Stimulated activated CD8-positive, alpha-beta memory T cell treated with anti-CD3 and anti-CD28 coated beads, Interleukin-2, amount 100 ng/mL, for 1 hour (primary cell): ENCODE measurements around the gene UBAC2.
A peak's percentile ranks its signal among the peaks of the same experiment; 100 is the strongest.
"Not testable (repeated sequence)": the region's sequence is repeated elsewhere in the genome, so short reads cannot be mapped to it uniquely, and the experiment has no call there.

ENCODE experiments used
- DNase-seq, 2 donors: peaks; one replicate each; pipeline ENCODE4 v3.0.0-alpha.2; 2020; ENCODE audit warnings: low read depth in 2 of 2

The UBAC2 gene

GRCh38 chr13:99214731-99215130 is 14.1 kb downstream of the UBAC2 start:
- DNase-seq: no peak

- peak in 1 of 2 donors; percentile 29 for DNase-seq
These were observed 14.7 kb downstream of the UBAC2 start for GRCh38 chr13:99215184-99215830.

DNA sequence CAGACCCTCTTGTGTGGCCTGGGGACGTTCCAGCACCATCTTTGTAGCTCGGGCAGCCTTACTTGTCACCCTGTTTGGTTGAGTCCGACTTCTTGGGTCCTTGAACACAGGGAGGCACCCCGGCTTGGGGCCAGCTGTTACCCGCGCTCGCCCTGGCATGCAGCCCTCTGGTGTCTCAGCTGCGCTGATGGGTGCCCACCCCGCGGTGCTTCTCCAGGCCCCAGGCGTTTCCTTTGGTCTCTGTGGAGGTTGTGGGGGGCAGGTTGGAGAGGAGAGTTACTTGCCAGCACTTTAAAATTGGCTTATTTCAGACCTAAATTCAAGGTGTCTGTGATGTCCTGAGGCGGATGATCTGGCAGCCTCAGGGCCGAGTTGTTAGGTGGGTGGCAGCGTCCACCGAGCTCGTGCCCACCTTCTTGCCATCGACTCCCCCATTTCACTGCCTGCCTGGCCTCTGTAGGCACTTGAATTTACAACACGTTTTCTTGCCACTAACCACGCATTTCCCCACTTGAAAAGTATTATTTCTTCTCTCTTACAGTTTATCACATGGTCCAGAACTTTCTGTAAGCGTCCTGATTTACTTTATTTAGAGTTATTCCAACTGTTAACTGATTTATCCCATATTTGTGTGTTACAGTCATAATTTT is 16.9 kb downstream of the UBAC2 start:
- DNase-seq: no peak

DNA sequence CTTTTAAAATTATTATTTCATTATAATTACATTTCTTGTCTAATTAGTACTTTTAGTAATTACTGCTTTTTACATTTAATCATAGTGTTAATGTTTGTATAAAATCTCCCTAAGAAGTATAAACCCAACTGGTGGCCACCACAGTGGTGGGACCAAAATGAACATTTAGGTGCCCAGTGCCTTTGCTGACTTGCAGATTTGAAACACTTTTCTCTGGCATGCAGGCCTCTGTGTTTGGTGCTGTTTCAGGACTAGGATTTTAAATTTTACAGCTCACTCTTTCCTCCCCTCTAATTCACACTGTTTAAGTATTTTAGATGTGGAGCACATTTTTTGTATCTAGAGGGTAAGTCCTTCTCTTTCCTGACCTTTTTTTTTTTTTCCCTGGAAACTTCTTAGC is 17.5 kb downstream of the UBAC2 start:
- DNase-seq: no peak

DNA sequence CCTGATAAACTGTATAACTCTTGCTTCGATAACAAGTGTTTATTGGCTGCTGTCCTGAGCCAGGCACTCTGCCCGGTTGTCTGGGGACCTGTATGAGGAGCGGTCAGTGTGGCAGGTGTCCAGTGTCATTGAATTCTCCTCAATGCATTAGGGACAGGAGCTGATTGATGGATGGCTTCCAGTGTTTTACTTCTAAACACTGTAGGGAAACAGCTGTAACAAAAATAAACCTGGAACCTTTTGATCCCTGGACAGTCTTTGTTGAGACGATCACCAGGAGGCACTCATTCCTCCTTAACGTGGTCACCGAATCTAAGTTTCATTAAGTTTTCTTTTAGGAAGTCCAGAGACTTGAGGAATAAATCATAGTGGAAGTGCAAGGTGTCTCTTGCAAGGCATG is 17.9 kb downstream of the UBAC2 start:
- DNase-seq: no peak

GRCh38 chr13:99218969-99219368 is 18.3 kb downstream of the UBAC2 start:
- DNase-seq: peak in 1 of 2 donors; percentile 25

DNA sequence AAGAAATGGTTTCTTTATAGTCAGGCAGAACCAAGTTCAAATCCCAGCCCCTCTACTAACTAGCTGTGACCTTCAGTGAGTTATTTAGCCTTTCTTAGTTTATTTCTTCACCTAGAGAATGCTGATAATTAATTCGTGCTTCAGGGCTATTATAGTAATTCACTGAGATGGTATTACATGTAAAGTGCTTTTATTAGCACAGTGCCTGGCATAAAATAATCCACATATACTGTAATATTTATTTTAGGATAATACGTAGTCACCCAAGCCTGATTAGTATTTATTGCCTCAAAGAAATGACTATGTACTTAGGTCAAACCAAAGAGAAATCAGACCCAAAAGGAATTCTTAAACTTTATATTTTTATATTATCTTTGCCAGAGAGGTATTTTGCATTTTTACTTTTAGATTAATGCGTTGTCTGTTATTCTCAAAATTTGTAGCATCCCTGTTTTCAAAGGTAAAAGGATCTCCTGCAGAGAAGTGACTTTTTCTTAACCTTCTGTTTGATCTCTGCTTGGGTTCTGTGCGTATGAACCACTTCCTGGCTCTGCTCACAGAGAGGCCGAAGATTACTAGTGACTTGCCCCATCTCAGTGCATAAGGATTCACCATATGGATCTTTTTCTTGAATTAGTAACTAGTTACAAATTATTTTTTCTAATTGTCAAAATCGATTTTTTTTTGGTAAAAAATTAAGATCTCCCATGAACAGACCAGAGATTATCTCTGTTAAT is 19.7 kb downstream of the UBAC2 start:
- DNase-seq: no peak

- no peak for DNase-seq
These were observed 21.0 kb downstream of the UBAC2 start for GRCh38 chr13:99221567-99222239.

DNA sequence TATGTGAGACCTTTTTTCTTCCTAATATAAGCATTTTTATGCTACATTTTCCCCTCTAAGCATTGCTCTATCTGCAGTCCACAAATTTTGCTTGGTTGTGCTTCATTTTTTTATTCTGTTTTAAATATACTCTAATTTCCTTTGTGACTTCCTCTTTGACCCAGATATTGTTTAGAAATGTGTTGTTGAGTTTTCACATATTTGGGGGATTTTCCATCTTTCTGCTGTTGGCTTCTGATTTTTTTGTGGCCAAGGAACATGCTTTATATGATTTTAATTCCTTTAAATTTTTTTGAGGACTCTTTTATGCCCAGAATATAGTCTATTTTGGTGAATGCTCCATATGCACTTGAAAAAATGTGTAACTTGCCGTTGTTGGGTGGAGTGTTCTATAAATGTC is 22.9 kb downstream of the UBAC2 start:
- no peak for DNase-seq

DNA sequence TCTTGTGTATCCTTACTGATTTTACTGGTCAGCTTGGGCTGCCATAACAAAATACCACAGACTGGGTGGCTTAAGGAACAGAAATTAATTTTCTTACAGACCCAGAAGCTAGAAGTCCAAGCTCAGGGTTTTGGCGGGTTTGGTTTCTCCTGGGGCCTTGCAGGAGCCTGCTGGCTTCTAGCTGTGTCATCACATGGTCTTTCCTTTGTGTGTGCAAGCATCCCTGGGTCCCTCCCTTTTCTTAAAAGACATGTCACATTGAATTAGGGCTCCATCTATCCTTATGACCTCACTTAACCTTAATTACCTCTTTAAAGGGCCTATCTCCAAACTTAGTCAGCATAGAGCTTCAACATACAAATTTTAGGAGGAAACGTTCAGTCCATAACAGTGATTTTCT is 23.4 kb downstream of the UBAC2 start:
- no peak for DNase-seq

DNA sequence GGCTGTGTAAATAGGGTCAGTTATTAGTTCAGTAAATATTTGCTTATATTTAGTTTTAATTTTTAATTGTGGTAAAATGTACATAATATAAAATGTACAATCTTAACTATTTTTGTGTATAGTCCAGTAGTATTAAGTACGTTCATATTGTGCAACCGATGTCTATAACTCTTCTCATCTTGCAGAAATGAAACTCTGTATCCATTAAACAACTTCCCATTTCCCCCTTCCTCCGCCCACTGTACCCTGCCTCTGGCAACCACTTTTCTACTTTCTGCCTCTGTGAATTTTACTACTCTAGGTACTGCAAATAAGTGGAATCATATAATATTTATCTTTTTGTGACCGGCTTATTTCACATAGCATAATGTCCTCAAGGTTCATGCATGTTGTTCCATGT is 24.4 kb downstream of the UBAC2 start:
- DNase-seq: no peak

GRCh38 chr13:99226513-99226912 is 25.9 kb downstream of the UBAC2 start:
- no peak for DNase-seq

DNA sequence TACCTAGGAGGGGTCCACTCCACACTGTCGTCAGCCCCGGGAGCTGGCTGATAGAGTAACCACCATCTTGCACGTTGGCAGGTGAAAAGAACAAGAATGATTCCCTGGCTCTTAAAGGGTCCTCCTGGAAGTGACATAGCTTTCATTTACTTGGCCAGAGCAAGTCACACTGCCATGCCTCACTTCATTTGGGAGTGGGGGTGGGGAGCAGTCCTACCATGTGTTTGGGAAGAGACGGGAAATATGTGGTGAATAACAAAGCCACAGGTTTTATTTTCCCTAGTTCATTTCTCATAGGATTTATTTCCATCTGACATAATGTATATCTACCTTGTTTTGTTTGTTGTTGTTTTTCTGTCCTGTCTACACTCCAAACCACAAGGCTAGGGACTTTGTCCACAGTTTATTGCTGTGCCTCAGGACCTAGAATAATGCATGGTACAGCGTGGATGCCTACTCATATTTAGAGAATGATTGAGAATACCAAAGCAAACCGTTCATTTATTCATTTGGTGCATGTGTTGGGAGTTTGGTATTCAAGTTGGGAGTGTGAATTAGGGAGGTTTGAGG is 26.8 kb downstream of the UBAC2 start:
- DNase-seq: no peak

GRCh38 chr13:99227909-99228688 is 27.4 kb downstream of the UBAC2 start:
- no peak for DNase-seq

GRCh38 chr13:99228737-99229691 is 28.4 kb downstream of the UBAC2 start:
- DNase-seq: no peak

GRCh38 chr13:99230588-99230987 is 29.9 kb downstream of the UBAC2 start:
- DNase-seq: not testable (repeated sequence)

- no peak for DNase-seq
These were observed 30.3 kb downstream of the UBAC2 start for GRCh38 chr13:99230991-99231390.

DNA sequence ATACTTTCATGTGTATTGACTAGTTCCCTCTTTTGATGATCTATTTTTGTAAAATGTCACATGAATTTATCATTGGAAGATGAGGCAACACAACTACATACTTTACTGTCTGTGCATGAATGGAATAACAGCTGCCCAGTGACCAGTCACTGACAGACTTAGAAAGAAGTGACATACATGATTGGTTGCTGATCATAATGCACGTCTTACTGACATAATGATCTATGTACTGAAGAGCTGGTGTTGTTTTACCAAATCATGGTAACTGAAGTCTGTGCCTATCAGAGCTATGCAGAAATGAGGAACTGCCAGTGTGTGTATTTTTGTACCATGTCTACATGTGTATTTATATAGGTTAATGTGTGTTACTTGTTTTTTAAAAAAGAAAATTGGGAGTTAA is 31.1 kb downstream of the UBAC2 start:
- no peak for DNase-seq

GRCh38 chr13:99237981-99238662 is 37.5 kb downstream of the UBAC2 start:
- DNase-seq: no peak

DNA sequence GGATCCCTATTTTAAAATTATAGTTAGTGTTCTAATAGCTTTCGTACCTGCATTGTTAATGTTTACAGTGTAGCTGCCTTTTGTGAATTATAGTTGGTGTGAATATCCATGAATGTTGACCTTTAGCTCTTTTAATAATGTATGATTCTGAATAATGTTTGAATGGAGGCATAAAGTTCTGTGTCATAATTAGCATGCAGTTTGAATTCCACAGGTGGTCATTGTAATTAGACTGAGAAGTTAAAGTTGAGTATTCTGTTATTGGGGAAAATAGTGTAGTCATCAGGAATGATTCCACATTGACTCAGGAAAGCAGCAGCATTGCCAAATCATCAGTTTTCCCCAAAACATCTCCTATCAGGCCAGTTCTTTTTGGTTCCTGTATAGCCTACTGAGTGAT is 45.4 kb downstream of the UBAC2 start:
- DNase-seq: no peak
